ENCODE results near the gene CDH15.
"Not testable (repeated sequence)": the region's sequence is repeated elsewhere in the genome, so short reads cannot be mapped to it uniquely, and the experiment has no call there.

CDH15 gene

DNA sequence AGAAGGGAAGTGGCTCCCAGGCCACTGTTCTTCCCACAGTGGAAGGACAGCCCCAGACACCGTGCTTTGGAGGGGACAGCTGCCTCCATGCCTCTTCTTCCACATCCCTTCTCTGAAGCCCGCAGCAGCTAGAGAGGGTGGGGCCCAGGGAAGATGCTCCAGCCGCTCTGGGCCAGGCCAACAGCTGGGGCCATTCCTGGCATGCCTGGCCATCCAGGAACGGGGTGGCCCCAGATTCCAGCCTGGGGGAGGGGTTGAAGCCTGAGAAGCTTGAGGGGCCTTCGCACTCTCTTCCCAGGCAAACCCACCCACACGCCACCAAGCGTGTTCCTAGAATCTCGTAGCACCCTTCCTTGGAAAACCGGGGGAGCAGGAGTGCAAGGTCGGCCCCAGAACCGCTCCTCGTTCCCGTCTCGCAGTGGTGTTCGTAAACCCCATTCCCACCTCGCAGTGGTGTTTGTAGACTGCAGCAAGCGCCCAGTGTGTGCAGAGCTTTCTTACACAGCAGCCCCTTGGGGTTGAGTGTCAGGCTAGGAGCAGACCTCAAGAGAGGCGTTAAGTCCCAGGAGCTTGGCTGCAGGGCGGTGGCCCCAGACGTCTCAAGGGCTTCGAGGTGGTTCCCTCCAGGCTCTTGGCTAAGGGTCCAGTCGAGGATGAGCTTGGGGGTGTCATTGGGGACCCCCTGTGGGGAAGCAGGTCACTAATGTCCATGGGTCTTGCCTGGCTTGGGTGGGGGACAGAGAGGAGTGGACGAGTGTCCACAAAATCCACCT lies 2.7 kb downstream of the CDH15 start:
- no peak for DNase-seq

DNA sequence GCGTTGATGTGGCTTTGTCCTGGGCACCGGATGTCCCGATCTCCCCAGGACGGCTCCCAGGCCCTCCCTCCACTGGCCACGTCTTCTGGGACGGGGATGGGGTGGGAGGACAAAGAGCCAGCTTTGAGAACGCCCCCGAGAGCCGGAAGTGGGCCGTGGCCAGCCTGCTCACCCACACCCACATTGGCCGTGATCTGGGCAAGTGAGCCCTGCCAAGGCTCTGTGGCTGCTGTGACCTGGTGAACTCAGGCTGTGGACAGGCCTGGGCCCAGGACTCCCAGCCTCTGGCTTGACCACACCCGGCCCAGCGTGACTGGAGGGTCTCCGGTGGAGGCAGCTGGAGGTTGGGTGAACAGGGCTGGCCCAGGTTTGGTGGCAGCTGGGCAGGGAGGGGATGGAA lies 3.3 kb downstream of the CDH15 start:
- no peak for DNase-seq

DNA sequence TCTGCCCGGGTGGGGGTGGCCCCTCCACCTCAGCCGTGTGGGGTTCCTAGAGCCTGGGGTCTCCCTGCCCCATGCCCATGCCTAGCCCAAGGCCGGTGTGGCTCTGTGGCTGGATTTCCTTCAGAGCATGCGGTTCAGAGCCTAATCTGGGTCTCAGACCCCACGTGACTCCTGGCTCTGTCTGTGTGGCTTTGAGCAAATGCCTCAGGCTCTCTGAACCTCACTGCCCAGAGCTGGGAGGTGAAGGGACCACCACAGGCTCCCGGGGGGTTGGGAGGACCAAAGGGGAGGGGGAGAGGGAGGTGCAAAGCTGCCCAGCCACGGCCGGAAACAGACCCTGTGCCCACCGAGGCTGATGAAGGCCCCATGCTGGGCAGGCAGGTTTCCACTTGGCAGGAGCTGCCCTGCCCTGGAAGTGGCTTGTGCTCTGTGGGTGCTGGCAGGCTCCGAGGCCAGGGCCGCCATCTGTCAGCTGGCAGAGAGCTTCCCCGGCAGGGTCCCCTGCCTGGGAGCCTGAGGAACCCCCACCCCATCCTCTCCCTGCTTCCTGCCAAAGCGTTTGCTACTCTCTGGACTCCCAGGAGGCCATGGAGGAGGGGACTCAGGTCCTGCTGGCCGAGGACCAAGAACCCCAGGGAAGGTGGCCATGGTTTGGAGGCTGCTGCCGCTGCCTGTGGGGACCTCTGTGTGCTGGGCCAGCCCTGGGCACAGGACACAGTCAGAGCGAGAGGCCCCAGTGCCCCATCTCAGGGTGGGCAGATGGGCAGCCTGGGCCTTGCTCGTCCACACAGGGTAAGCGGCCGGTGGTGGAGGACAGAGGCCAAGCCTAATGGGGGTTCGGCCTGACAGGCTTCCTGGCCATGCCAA lies 4.0 kb downstream of the CDH15 start:
- no peak for DNase-seq

DNA sequence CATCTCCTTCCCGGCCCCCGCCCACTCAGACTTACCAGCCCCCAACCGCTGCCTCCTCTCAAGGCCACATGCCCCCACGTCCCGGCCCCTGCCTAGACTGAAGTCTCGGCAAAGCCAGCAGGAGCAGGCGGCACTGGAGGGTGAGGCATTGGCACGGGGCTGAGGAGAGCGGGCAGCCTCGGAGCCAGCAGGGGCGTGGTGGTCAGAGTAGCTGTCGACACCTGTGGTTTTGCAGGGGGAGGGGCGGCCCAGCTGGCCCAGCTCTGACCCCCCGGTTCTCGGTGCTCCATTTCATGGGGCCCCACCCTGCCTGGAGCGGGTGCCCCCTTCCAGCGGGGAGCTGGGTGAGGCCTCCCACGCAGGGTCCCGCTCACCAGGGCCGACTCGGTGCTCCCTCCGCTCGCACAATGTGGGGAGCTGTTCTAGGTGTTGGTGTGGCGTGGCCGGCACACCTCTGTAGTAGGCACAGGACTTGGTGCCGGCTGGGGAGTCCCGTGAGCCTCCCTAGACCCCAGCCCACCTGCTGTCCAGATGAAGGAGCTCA lies 4.7 kb downstream of the CDH15 start:
- DNase-seq, result no peak

DNA sequence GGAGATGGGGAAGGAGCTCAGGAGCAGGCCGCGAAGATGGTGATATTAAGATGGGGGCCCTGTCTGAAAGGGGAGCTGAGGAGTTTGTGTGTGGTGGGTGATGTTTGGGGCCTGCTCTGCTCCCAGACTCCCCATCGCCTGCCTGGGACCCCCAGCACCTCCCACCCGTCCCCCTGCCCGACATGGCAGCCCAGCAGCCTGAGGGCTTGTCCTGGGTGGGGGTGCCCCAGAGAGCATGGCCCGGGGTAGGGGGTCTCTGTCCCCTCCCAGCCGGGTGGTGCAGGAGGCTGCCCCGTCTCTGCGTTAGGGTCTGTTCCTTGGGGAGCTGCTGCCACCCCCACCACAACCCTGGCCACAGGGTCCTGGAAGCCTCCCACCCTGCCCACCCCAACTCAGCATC lies 5.2 kb downstream of the CDH15 start:
- DNase-seq, result no peak

DNA sequence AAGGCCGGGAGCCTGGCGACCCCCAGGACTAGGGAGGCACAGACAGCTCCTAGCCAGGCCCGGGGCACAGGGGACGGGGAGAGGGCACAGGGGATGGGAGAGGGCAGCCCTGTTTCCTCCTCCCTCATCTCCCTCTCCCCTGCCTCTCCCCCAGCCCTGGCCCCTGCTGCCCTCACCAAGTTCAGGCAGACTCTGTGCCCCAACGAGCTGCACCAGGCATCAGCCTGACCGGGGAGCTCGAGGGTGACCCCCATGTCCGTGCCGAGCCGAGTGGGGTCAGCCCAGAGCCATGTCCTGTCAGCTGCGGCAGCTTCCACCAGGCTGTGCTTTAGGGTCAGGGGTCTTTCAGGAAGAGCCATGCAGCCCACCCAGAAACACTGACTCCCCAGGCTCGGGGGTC lies 6.0 kb downstream of the CDH15 start:
- DNase-seq, result no peak

DNA sequence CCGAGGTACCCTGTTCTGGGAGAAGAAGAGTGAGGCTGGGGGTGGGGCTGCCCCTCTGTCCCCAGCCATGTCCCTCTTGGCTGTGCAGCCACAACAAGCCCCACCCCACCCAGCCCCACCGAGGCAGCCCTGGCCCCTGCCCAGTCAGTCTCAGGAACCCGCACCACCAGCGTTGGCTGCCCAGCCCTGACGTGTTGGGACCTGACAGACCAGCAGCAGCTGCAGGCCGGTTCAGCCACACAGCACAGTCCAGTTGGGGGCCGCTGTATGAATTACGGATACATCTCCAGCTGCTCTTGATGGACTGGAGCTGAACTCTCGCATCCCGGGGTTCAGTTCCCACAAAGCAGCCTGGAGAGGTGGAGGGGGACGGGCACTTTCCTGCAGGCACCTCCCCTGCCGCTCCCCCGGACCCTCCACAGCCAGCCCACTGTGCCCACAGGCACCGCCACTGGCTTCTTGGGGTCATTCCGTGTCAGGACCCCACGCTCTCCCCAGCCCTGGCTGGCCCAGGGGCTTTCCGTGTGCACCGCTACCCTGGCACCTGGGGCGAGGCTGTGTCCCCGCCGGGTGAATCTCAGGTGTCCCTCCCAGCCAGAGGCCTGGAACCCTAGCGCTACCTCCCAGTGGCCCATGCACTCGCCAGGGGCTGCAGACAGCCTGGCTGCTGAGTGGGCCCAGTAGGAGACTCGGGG lies 7.1 kb downstream of the CDH15 start:
- no peak for DNase-seq

DNA sequence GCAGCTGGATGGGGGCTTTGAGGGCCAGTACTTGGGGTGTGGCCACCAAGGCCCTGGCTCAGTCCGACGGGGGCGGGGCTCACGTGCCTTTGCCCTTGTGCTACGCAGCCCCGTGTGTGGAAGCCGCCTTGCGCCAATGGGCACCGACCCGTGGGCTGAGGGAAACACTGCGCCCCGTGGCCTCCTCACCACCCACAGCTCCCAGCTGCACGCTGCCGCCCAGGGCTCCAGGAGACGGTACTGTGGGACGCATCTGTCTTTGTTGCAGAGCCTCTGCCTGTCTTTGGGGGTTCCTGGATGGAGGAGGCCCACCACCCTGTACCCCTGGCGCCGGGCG lies 7.6 kb downstream of the CDH15 start:
- DNase-seq, result no peak

DNA sequence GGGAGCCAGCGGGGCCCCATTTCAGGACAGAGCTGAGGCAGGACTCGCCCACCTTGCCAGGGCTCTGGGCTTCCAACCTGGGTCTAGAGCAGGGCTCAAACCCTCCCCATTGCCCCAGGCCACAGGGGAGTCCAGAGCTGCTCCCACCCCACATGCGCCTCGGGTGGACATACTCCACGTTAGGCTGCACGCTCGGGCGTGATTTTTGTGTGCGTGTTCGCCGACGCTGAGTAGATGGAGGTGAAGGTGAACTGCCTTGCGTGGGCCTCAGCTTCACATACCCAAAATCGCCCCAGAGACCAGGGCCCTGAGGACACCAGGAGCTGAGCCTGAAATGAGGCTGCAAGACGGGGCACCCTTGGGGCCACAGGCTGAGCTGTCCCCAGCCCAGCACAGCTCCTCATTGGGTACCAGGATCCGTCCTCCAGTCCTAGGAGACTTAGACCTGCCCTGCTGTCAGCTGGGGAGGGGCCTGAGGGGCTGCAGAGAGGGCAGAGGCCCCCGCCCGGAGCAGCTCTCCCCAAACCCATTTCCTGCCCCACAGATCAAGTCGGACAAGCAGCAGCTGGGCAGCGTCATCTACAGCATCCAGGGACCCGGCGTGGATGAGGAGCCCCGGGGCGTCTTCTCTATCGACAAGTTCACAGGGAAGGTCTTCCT lies 8.2 kb downstream of the CDH15 start:
- no peak for DNase-seq

DNA sequence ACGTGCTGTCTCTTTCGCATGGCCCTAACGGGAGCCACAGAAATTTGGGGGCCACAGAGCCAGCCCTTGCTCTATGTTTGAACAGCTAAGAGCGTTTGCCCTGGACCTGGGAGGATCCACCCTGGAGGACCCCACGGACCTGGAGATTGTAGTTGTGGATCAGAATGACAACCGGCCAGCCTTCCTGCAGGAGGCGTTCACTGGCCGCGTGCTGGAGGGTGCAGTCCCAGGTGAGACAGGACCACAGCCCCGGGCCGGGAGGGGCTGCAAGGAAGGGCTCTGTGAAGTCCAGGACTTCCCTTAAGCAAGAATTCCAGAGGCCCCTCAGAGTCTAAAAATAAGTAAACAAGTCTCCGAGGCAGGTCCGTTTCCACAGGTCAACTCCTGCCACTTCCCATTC lies 11.9 kb downstream of the CDH15 start:
- no peak for DNase-seq

DNA sequence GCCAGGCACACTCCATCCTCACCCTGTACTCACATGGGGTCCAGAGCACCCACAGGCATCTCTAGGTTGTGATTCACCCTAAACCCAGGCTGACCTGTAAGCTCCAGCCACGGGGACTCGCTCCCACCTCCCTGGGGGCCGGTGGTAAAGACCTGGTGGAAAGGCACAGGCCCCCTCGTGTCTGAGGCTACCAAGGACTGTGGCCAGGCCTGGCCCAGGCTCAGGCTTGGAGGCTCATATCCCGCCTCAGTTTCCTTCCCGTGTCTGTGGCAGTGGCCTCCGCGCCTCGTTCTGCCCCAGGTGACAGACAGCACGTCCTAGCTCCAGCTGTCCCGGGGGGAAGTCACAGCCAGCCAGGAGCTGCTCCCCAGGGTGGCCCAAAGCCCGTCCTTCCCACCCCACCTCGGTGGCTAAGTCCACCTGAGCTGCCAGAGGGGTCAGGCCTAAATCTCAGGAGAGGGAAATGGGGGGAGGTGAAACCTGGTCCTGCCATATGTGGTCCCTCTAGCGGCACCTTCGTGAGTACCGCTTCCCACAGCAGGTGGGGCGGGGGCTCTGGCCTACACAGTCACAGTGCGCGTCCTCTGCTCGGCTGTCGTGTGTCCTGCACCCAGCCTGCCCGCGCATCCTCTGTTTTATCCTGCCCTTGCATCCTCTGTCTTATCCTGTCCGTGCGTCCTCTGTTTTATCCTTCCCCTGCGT lies 12.6 kb downstream of the CDH15 start:
- DNase-seq, result no peak

DNA sequence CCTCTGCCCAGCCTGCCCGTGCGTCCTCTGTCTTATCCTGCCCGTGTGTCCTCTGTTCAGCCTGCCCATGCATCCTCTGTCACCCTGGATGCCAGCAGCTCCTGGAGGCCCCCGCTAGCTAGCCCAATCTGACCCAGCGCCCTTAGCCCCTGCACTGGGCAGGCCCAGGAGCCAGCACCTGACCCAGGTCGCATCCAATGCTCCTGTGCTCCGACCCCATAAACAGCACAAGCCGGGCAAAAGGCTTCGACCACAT lies 13.1 kb downstream of the CDH15 start:
- DNase-seq, result no peak

DNA sequence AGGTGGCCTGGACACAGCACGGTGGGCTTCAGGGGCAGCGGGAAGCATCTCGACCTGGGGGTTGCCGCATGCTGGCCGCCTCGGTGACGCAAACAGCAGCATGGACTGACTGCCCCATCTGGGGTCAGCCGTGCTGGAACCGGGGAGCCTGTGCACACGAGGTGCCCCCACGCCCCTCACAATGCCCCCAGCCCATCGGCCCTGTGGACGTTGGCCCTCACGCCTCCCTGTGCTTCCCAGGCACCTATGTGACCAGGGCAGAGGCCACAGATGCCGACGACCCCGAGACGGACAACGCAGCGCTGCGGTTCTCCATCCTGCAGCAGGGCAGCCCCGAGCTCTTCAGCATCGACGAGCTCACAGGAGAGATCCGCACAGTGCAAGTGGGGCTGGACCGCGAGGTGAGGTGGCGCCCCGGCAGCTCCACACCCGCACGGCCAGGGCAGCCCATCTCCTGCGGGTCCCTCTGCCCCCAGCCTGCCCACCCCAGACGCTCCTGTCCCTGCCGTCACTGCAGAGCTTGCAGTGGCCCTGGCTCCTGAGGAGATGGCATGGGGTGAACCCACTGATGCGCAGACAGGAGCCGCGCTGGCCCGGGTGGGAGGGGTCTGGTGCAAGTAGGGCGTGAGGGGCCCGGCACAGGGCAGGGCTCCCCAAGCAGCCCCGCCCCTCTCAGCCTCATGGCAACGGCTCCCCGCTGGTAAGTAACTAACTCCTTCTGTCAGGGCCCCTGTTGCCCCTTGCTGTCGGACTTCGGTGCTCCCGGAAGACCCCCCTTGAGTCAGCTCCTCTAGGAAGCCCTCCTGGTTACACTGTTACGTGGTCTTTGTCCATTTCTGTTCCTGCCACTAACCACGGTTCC lies 13.6 kb downstream of the CDH15 start:
- DNase-seq, result no peak

DNA sequence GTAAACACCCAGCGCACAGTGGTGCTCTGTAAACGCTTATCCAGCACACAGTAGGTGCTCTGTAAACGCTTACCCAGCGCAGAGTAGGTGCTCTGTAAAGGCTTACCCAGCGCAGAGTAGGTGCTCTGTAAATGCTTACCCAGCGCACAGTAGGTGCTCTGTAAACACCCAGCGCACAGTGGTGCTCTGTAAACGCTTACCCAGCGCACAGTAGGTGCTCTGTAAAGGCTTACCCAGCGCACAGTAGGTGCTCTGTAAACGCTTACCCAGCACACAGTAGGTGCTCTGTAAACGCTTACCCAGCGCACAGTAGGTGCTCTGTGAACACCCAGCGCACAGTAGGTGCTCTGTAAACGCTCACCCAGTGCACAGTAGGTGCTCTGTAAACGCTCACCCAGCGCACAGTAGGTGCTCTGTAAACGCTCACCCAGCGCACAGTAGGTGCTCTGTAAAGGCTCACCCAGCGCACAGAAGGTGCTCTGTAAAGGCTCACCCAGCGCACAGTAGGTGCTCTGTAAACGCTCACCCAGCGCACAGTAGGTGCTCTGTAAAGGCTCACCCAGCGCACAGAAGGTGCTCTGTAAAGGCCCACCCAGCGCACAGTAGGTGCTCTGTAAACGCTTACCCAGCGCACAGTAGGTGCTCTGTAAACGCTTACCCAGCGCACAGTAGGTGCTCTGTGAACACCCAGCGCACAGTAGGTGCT lies 14.5 kb downstream of the CDH15 start:
- not testable (repeated sequence) for DNase-seq

DNA sequence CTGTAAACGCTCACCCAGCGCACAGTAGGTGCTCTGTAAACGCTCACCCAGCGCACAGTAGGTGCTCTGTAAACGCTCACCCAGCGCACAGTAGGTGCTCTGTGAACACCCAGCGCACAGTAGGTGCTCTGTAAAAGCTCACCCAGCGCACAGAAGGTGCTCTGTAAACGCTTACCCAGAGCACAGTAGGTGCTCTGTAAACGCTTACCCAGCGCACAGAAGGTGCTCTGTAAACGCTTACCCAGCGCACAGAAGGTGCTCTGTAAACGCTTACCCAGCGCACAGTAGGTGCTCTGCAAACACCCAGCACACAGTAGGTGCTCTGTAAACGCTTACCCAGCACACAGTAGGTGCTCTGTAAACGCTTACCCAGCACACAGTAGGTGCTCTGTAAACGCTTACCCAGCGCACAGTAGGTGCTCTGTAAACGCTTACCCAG lies 15.1 kb downstream of the CDH15 start:
- not testable (repeated sequence) for DNase-seq

DNA sequence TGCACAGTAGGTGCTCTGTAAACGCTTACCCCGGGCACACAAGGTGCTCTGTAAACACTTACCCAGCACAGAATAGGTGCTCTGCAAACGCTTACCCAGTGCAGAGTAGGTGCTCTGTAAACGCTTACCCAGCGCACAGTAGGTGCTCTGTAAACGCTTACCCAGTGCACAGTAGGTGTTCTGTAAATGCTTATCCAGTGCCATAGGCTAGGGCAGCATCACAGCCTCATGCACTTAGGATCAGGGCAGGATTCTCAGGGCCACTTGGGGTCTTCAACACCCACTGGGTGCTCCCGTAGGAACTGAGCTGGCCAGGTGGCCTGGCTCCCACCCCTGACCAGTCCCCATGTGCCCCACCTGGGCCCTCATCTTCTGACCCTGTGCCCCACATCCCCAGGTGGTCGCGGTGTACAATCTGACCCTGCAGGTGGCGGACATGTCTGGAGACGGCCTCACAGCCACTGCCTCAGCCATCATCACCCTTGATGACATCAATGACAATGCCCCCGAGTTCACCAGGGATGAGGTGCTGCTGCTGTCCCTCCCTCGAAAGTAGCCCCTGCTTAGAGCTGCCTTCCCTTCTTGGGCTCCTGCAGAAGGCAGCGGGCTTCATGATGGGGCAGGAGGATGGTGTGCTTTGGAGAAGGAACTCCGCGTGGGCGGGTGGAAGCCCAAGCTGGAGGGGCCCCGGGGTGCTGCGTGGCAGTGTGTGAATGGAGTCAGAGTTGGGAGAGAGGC lies 15.7 kb downstream of the CDH15 start:
- peak; percentile 25 for DNase-seq

DNA sequence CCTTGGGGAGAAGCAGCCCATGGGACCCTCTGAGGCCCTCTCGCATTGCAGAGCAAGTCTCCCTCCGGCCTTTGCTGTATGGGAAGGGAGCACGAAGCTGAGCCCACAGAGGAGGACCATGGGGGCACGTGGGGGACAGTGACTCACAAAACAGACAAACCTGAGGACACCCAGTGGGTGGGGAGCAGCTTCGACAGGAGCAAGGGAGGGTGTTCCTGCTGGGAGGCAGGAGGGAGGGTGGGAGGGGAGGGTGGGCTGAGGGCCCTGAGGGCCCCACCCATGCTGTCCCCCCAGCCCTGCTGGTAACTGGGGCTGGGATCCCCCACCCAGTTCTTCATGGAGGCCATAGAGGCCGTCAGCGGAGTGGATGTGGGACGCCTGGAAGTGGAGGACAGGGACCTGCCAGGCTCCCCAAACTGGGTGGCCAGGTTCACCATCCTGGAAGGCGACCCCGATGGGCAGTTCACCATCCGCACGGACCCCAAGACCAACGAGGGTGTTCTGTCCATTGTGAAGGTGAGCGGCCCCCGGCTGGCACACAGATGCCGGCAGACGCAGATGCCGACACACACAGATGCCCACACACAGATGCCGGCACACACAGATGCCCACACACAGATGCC lies 16.3 kb downstream of the CDH15 start:
- DNase-seq, result no peak

DNA sequence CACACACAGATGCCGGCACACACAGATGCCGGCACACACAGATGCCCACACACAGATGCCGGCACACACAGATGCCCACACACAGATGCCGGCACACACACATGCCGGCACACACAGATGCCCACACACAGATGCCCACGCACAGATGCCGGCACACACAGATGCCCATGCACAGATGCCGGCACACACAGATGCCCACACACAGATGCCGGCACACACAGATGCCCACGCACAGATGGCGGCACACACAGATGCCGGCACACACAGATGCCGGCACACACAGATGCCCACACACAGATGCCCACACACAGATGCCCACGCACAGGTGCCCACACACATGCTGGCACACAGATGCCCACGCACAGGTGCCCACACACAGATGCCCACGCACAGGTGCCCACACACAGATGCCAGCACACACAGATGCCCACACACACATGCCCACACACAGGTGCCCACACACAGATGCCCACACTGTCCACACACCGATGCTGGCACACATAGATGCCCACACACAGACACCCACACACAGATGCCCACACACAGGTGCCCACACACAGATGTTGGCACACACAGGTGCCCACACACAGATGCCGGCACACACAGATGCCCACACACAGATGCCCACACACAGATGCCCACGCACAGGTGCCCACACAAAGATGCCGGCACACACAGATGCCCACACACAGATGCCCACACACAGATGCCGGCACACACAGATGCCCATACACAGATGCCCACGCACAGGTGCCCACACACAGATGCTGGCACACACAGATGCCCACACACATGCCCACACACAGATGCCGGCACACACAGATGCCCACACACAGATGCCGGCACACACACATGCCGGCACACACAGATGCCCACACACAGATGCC lies 17.2 kb downstream of the CDH15 start:
- DNase-seq, result not testable (repeated sequence)

Measured in activated CD4-positive, alpha-beta T cell treated with anti-CD3 and anti-CD28 coated beads, Interleukin-2, Interleukin-6, amounts not matched to agents 100 ng/mL and 50 ng/mL, durations not matched to agents 16 hours and 8 hours (primary cell).